K562 (cell line): Measurements from ENCODE around the gene PES1. TPM values are rescaled to one million over a fixed set of nuclear protein-coding genes. Genes with fewer than 3 reads are reported as not detected.

Experiments
- ARID3A ChIP-seq: IDR thresholded peaks from 2 replicates; pipeline ENCODE4 v1.6.1; 2012; ENCODE audit warnings: low read depth, low read length, improper control_type of control experiment, borderline replicate concordance
- CBX1 ChIP-seq: sonication (generic); IDR thresholded peaks from 2 replicates; pipeline ENCODE4 v1.6.1; 2016; ENCODE audit warnings: antibody characterized with exemption, low read depth, mild to moderate bottlenecking
- FOXJ3 ChIP-seq: sonication (generic); formaldehyde crosslinking; IDR thresholded peaks from 2 replicates; pipeline ENCODE4 v1.4.0; 2020; ENCODE audit warnings: mild to moderate bottlenecking, missing genetic modification reagents
- JUND ChIP-seq, 2 experiments: IDR thresholded peaks; 2 replicates in 1 of 2; 3 replicates in 1 of 2; pipeline ENCODE4 v1.6.1; 2011; ENCODE audit warnings: borderline replicate concordance in 2 of 2, low read depth in 2 of 2, low read length in 2 of 2, improper control_type of control experiment in 1 of 2, missing biosample characterization in 1 of 2, missing genetic modification characterization in 1 of 2, missing genetic modification reagents in 1 of 2
- KDM1A ChIP-seq, 2 experiments: fragments of 450-650 bp; IDR thresholded peaks; 2 replicates each; pipeline ENCODE4 v1.6.1; 2016; ENCODE audit warnings: mild to moderate bottlenecking in 2 of 2
- LCOR ChIP-seq: sonication (generic); formaldehyde crosslinking; IDR thresholded peaks from 2 replicates; pipeline ENCODE4 v1.8.0; 2022; ENCODE audit warnings: mild to moderate bottlenecking, missing genetic modification reagents
- MBD1 ChIP-seq: fragments of 250-450 bp; sonication (Bioruptor Pico); IDR thresholded peaks from 2 replicates; pipeline ENCODE4 v1.8.0; 2022; ENCODE audit warnings: inconsistent platforms
- MYC ChIP-seq, 2 experiments: fragments of 250-450 bp in 1 of 2; sonication (Bioruptor Pico) in 1 of 2; IDR thresholded peaks; 2 replicates each; pipeline versions ENCODE4 v1.5.1 to v1.6.1; 2012 to 2021; ENCODE audit warnings: low read depth in 2 of 2, borderline replicate concordance in 1 of 2, improper control_type of control experiment in 1 of 2, low read length in 1 of 2, mild to moderate bottlenecking in 1 of 2, moderate library complexity in 1 of 2
- RHOXF2B ChIP-seq: fragments of 250-450 bp; sonication (Bioruptor Pico); conservative IDR thresholded peaks from 2 replicates; pipeline ENCODE4 v1.5.1; 2021
- XRCC3 ChIP-seq: fragments of 450-650 bp; IDR thresholded peaks from 2 replicates; pipeline ENCODE4 v1.6.1; 2017; ENCODE audit warnings: mild to moderate bottlenecking, moderate library complexity
- ZNF354B ChIP-seq: fragments of 250-450 bp; sonication (Bioruptor Pico); IDR thresholded peaks from 2 replicates; pipeline ENCODE4 v1.4.0; 2020
- ZNF507 ChIP-seq: conservative IDR thresholded peaks from 2 replicates; pipeline ENCODE4 v1.6.1; 2017; ENCODE audit warnings: missing genetic modification characterization, missing compliant biosample characterization
- polyA plus RNA-seq, 8 experiments: library from polyadenylated mRNA; depleted of rRNA in 4 of 8; stranded (reverse) in 5 of 8; unstranded in 3 of 8; fragments of >200 nt; fragmentation: Nextera tagmentation in 2 of 8; fragmentation: Illumina TruSeq in 1 of 8; extraction: Ambion mirVana in 2 of 8; extraction: Trizol in 1 of 8; gene quantifications; 2 replicates each; pipeline versions ENCODE4 v1.2.1 to v1.2.3, GENCODE V29; 2011 to 2014; ENCODE audit warnings: inconsistent platforms in 1 of 8, missing spikeins in 1 of 8
- total RNA-seq, 7 experiments: library from RNA; depleted of rRNA in 6 of 7; stranded (reverse); fragments of >200 nt in 6 of 7; fragmentation: Illumina TruSeq in 2 of 7; extraction: Trizol in 2 of 7; gene quantifications; 2 replicates each; pipeline versions ENCODE4 v1.2.1 to v1.2.3, GENCODE V29; 2011 to 2021; ENCODE audit warnings: low replicate concordance in 1 of 7

PES1 gene
- total and polyA plus RNA-seq, 9 of the 15 experiments (the other 6 are each of a cell fraction or from before 2014, with no cell fraction given): 6.5 to 158 (median 94.3) TPM

- TF ChIP-seq MBD1 (CRISPR knock-in tag) (no peak), ARID3A (no peak), RHOXF2B (CRISPR knock-in tag) (no peak), MYC (IDR thresholded peaks at IDR 0.05; ENCODE audit: low read depth, low read length) (peak; percentile 98), MYC (CRISPR knock-in tag; IDR thresholded peaks at IDR 0.05; ENCODE audit: borderline replicate concordance, low read depth) (peak; percentile 80; the same call in 1 of the 2 replicates), ZNF354B (no peak), ZNF507 (no peak), KDM1A (IDR thresholded peaks at IDR 0.05) (no peak), LCOR (CRISPR knock-in tag) (no peak), CBX1 (no peak), XRCC3 (no peak), JUND (IDR thresholded peaks at IDR 0.05; ENCODE audit: borderline replicate concordance, low read depth, low read length) (peak; percentile 67), JUND (tag; IDR thresholded peaks at IDR 0.05; ENCODE audit: borderline replicate concordance, low read depth, low read length) (0 out of 3 replicates have a peak, but pooled peaks have one; percentile 58), FOXJ3 (CRISPR knock-in tag) (no peak)
Measured at GRCh38 chr22:30591588-30592359, at the start of gene PES1 (continued).
